ENCODE results near the gene NPIPB6. TPM values are rescaled to one million over a fixed set of nuclear protein-coding genes. Genes with fewer than 3 reads are reported as not detected.
"Not testable (repeated sequence)": the region's sequence is repeated elsewhere in the genome, so short reads cannot be mapped to it uniquely, and the experiment has no call there.

NPIPB6 gene
- total and polyA plus RNA-seq, 3 experiments from 2014 or later, result 0.28 to 1.1 TPM; not detected in 1

DNA sequence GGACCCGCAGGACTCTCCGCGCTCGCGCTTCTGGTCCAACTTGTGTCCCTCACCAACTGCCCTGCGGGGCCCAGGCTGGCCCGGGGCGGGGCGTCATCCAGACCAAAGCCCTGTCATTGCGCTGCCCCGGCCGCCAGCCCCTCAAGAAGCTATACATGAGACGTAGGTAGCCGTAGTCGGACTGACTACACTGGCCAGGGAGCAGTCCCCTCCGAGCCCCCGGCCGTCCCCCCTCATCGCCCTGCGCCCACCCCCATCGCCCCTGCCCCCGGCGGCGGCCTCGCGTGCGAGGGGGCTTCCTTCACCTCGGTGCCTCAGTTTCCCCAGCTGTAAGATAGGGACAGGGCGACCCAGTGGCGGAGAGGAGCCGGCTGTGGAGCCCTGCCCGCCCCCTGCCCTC lies 4.6 kb upstream of the NPIPB6 start:
- H3K4me1 ChIP-seq (ENCODE audit: insufficient read depth, low read length); H3K4me3 ChIP-seq (ENCODE audit: low read length); H3K27ac ChIP-seq (ENCODE audit: low read depth, low read length); H3K27ac Mint-ChIP-seq; H3K27me3 Mint-ChIP-seq; DNase-seq; H3K9me3 Mint-ChIP-seq; H3K27me3 ChIP-seq (ENCODE audit: insufficient read depth, low read length, poor library complexity, severe bottlenecking); POLR2A ChIA-PET; H3K4me3 Mint-ChIP-seq; H3K4me1 Mint-ChIP-seq; H3K36me3 ChIP-seq (ENCODE audit: insufficient read depth, low read length); H3K9me3 ChIP-seq (ENCODE audit: low read length); H3K36me3 Mint-ChIP-seq; CTCF ChIA-PET: not testable (repeated sequence)

DNA sequence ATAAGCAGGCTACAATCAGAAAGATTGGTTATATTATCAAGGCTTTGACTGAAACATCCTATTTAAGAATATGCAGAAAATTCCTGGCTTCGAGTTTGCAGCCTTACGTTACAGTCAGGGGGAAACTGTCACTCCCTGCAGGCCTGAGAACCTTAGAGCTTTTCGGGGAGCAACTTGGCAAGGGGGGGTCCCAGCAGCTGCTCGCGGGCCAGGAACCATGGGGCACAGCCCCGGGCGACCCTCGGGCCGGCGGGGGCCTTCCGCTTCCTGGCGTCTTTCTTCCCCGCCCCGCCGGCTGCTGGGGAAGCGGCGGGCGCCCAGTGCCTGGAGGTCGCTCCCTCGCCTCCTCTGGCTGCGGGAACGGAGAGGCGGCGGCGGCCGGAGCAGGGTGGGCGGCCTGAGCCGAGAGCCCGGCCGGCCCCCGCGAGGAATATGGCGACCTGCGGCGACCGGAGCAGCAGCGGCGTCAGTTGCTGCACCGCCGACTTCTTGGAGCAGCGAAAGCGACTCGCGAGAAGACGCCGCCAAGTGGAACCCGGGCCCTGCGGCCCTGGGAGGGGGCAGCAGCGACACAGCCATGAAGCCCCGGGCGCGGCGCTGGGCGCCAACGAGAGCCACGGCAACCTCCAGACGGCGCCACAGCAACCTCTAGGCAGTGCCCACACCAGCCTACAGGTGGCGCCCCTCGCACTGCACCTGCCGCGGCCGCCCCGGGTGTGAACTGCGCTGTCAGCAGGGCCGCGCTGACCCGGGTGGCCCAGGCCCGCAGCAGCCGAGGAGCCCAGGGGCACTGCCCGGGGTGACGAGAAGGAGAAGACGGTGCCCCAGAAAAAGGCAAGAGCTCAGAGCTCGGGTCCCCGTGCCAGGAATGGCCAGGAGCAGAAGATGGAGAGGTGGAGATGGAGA lies 1.2 kb upstream of the NPIPB6 start:
- H3K4me1 Mint-ChIP-seq; CTCF ChIA-PET; H3K27me3 ChIP-seq (ENCODE audit: insufficient read depth, low read length, poor library complexity, severe bottlenecking); H3K9me3 Mint-ChIP-seq; H3K27ac ChIP-seq (ENCODE audit: low read depth, low read length); H3K4me3 Mint-ChIP-seq; H3K27ac Mint-ChIP-seq; H3K4me1 ChIP-seq (ENCODE audit: insufficient read depth, low read length); H3K4me3 ChIP-seq (ENCODE audit: low read length); H3K9me3 ChIP-seq (ENCODE audit: low read length); H3K27me3 Mint-ChIP-seq; POLR2A ChIA-PET; H3K36me3 ChIP-seq (ENCODE audit: insufficient read depth, low read length); H3K36me3 Mint-ChIP-seq: not testable (repeated sequence)
- DNase-seq, result peak in 3 of 5 donors; percentile 2 to 31 (median 30)

DNA sequence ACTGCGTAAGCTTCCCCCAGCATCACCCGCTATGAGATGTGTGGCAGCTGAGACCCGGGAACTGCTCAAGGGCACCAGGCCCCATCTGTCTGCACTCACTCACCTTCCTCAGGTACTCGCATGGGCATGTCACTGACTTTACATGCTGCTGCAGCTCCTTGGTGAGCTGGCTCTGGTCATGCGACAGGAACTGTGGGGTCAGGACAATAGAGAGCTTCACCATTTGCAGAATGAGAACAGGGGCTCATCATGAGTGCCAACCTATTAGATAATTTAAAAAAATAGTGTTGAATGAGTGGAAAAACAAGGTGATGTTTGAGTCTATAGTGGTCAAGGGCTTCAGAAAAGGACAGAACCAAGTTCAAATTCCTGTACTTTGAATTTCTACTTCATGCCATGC lies 708 bp downstream of the NPIPB6 start:
- H3K4me1 ChIP-seq (ENCODE audit: insufficient read depth, low read length); H3K27me3 ChIP-seq (ENCODE audit: insufficient read depth, low read length, poor library complexity, severe bottlenecking); H3K36me3 ChIP-seq (ENCODE audit: insufficient read depth, low read length); H3K9me3 ChIP-seq (ENCODE audit: low read length); H3K36me3 Mint-ChIP-seq; H3K27ac ChIP-seq (ENCODE audit: low read depth, low read length); H3K4me3 ChIP-seq (ENCODE audit: low read length); H3K27ac Mint-ChIP-seq; H3K4me3 Mint-ChIP-seq; CTCF ChIA-PET; H3K9me3 Mint-ChIP-seq; POLR2A ChIA-PET; DNase-seq; H3K27me3 Mint-ChIP-seq; H3K4me1 Mint-ChIP-seq: not testable (repeated sequence)

DNA sequence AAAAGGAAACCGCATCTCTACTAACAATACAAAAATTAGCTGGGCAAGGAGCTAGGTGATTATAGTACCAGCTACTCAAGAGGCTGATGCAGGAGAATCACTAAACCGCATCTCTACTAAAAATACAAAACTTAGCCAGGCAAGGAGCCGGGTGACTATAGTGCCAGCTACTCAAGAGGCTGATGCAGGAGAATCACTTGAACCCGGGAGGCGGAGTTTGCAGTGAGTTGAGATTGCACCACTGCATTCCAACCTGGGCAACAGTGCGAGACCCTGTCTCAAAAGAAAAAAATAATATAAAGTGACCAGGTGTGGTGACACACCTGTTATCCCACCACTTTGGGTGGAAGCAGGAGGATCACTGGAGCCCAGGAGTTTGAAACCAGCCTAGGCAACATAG lies 25.1 kb downstream of the NPIPB6 start:
- H3K27ac ChIP-seq (ENCODE audit: low read depth, low read length); H3K36me3 Mint-ChIP-seq; H3K4me1 ChIP-seq (ENCODE audit: insufficient read depth, low read length); H3K27me3 Mint-ChIP-seq; H3K9me3 Mint-ChIP-seq; DNase-seq; H3K4me3 Mint-ChIP-seq; H3K27me3 ChIP-seq (ENCODE audit: insufficient read depth, low read length, poor library complexity, severe bottlenecking); H3K36me3 ChIP-seq (ENCODE audit: insufficient read depth, low read length); POLR2A ChIA-PET; H3K4me3 ChIP-seq (ENCODE audit: low read length); H3K4me1 Mint-ChIP-seq; H3K9me3 ChIP-seq (ENCODE audit: low read length); CTCF ChIA-PET; H3K27ac Mint-ChIP-seq: not testable (repeated sequence)

DNA sequence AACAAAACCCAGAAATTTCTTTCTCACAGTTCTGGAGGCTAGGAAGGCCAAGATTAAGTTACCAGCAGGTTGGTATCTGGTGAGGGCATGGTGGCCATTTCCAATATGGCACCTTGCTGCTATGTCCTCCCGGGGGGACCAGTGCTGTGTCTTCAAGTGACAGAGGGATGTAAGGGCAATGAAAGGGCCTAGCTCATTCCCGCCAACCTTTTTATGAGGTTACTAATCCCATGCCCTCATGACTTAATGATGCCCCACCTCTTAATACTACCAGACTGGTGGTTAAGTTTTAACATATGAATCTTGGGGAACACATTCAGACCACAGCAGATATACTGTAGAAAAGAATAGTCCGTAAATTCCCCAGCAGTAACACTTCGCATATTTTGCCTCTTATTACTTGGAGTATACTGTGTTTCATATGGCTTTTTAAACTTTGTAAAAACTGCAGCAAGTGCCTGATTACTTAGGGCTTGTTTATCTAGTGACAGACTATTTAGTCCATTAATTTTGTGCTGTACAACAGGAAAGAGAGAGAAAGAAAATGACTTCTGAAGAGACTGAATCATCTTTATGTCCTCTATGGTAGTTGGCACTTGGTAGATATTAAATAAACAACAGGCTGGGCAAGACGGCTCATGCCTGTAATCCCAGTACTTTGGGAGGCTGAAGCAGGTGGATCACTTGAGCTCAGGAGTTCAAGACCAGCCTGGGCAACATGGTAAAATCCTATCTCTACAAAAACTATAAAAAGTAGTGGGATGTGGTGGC lies 26.2 kb downstream of the NPIPB6 start:
- H3K27ac Mint-ChIP-seq; CTCF ChIA-PET; H3K36me3 Mint-ChIP-seq; H3K9me3 Mint-ChIP-seq; H3K4me1 Mint-ChIP-seq; H3K27ac ChIP-seq (ENCODE audit: low read depth, low read length); DNase-seq; POLR2A ChIA-PET; H3K27me3 Mint-ChIP-seq; H3K36me3 ChIP-seq (ENCODE audit: insufficient read depth, low read length); H3K9me3 ChIP-seq (ENCODE audit: low read length); H3K27me3 ChIP-seq (ENCODE audit: insufficient read depth, low read length, poor library complexity, severe bottlenecking); H3K4me1 ChIP-seq (ENCODE audit: insufficient read depth, low read length); H3K4me3 Mint-ChIP-seq; H3K4me3 ChIP-seq (ENCODE audit: low read length): not testable (repeated sequence)

DNA sequence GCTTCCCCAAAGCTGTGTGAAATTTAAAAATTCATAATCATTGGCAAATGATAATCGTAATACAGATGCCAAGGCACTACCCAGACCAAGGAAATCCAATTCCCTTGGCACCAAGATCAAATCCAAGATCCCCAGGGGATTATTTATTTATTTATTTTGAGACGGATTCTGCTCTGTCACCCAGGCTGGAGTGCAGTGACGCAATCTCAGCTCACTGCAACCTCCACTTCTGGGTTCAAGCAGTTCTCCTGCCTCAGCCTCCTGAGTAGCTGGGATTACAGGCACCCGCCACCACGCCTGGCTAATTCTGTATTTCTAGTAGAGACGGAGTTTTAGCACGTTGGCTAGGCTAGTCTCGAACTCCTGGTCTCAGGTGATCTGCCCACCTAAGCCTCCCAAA lies 27.6 kb downstream of the NPIPB6 start:
- H3K4me1 ChIP-seq (ENCODE audit: insufficient read depth, low read length); CTCF ChIA-PET; H3K27ac ChIP-seq (ENCODE audit: low read depth, low read length); H3K36me3 ChIP-seq (ENCODE audit: insufficient read depth, low read length); H3K27me3 Mint-ChIP-seq; H3K27ac Mint-ChIP-seq; H3K36me3 Mint-ChIP-seq; POLR2A ChIA-PET; H3K9me3 ChIP-seq (ENCODE audit: low read length); H3K4me3 Mint-ChIP-seq; H3K27me3 ChIP-seq (ENCODE audit: insufficient read depth, low read length, poor library complexity, severe bottlenecking); H3K4me3 ChIP-seq (ENCODE audit: low read length); H3K9me3 Mint-ChIP-seq; H3K4me1 Mint-ChIP-seq; DNase-seq: not testable (repeated sequence)

DNA sequence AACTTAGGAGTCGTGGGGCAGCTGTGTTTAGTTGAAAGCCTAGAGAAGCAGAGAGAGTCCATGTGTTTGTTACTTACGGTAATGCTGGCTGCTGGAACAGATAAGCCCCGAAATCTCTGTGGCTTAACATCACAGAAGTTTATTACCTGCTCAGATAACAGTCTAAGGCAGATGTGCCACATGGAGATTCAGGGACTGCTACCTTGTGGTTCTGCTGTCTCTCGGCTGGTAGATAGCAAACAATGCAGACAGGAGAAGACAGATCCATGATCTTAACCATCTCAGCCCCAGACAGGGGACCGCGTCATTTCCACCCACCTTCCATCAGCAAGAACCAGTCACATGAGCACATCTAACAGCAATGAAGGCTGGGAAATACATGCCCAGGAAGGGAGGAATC lies 30.7 kb downstream of the NPIPB6 start:
- CTCF ChIA-PET, result not testable (repeated sequence)

DNA sequence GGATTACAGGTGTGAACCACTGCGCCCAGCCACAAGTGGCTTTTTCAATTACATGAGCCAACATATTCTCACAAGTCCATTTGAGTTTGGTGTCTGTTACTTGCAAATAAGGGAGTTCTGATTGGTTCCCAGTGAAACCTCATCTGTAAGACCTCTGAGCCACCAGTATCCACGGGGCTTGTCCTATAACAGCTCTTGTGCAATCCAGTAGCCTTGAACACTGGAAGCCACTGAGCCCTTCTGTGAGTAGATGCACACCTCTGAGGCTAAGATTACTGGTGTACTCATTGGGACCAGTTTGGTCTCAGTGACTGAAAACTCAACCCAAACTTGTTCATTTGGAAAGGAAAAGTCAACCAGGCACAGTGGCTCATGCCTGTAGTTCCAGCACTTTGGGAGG lies 32.3 kb downstream of the NPIPB6 start:
- H3K4me1 Mint-ChIP-seq; H3K27me3 ChIP-seq (ENCODE audit: insufficient read depth, low read length, poor library complexity, severe bottlenecking); H3K9me3 ChIP-seq (ENCODE audit: low read length); H3K36me3 ChIP-seq (ENCODE audit: insufficient read depth, low read length); H3K27ac ChIP-seq (ENCODE audit: low read depth, low read length); H3K27me3 Mint-ChIP-seq; DNase-seq; CTCF ChIA-PET; H3K9me3 Mint-ChIP-seq; H3K4me3 ChIP-seq (ENCODE audit: low read length); H3K27ac Mint-ChIP-seq; H3K36me3 Mint-ChIP-seq; POLR2A ChIA-PET; H3K4me1 ChIP-seq (ENCODE audit: insufficient read depth, low read length): not testable (repeated sequence)
- H3K4me3 Mint-ChIP-seq, result peak overlapping the region in 1 of 7 donors; percentile 54

More for the DNA sequence above, 30.7 kb downstream of the NPIPB6 start:
- H3K9me3 Mint-ChIP-seq; H3K36me3 Mint-ChIP-seq; POLR2A ChIA-PET; H3K36me3 ChIP-seq (ENCODE audit: insufficient read depth, low read length); H3K9me3 ChIP-seq (ENCODE audit: low read length); H3K4me1 ChIP-seq (ENCODE audit: insufficient read depth, low read length); H3K4me3 ChIP-seq (ENCODE audit: low read length); DNase-seq; H3K27me3 Mint-ChIP-seq; H3K27ac ChIP-seq (ENCODE audit: low read depth, low read length); H3K4me1 Mint-ChIP-seq; H3K27me3 ChIP-seq (ENCODE audit: insufficient read depth, low read length, poor library complexity, severe bottlenecking); H3K4me3 Mint-ChIP-seq; H3K27ac Mint-ChIP-seq: not testable (repeated sequence)

Data from CD8-positive, alpha-beta memory T cell (primary cell).